ENCODE data around the gene ZNF320. TPM values are rescaled to one million over a fixed set of nuclear protein-coding genes. Genes with fewer than 3 reads are reported as not detected.
"Not testable (repeated sequence)": the region's sequence is repeated elsewhere in the genome, so short reads cannot be mapped to it uniquely, and the experiment has no call there.

Gene ZNF320
- 10 to 100 TPM in 3 of 5 experiments, 1 to 10 TPM in 2; 4.5 to 13.4 (median 11.6) TPM for total RNA-seq
- polyA plus RNA-seq = 1 to 10 TPM; 5.4 to 7.1 TPM
- 16.3 reads per million, percentile 46 among the genes with 10 or more reads in this experiment for total RNA-seq

- H3K4me1 Mint-ChIP-seq = peaks cover 5 to 33% (median 17%) of the 10 kb centered on the region in 7 donors
- peaks cover 4 to 5% of the 10 kb centered on the region in 2 donors for H3K4me1 ChIP-seq (ENCODE audit: control insufficient read depth in 2 of 2, insufficient read depth in 2 of 2, low read length in 2 of 2)
- H3K27ac ChIP-seq (ENCODE audit: low read depth, low read length) = peak within 1 kb of the TSS; percentile 79
- ChIA-PET CTCF (no interaction called here), POLR2A (interaction anchor here (0.6 to 1.4 kb wide), 3 partner anchors 204 to 298 kb away, joined by 3 to 4 read pairs (median 3); partner anchors contain the start of gene ZNF347)
- peaks cover 0 to 5% (median 0%) of the 10 kb centered on the region in 3 experiments for H3K36me3 ChIP-seq (ENCODE audit: control insufficient read depth in 2 of 3, insufficient read depth in 3 of 3, low read length in 3 of 3)
- H3K9me3 ChIP-seq (ENCODE audit: control insufficient read depth in 2 of 3, low read length in 3 of 3) = no peaks in the 10 kb centered on the region
- H3K27me3 Mint-ChIP-seq = no peaks in the 10 kb centered on the region
- peak; percentile 100 for ATAC-seq
- peak within 1 kb of the TSS; percentile 19 to 94 (median 93) for H3K27ac Mint-ChIP-seq
- intact Hi-C loops (cut with micrococcal nuclease) = loop anchor here (1.0 to 5.0 kb wide), 13 partner anchors 25 to 534 kb away; partner anchors contain the start of genes ZNF160 (in 2 of the 2), ZNF816 (in 2 of the 2), ZNF83 (in 2 of the 2) and ZNF888 (in 2 of the 2)
- H3K4me3 ChIP-seq (ENCODE audit: low read length) = peak within 1 kb of the TSS; percentile 96
- peaks cover 0 to 76% (median 13%) of the 10 kb centered on the region in 11 donors for H3K9me3 Mint-ChIP-seq
- H3K4me3 Mint-ChIP-seq = peak within 1 kb of the TSS; percentile 88 to 96 (median 92)
- no peaks in the 10 kb centered on the region for H3K27me3 ChIP-seq (ENCODE audit: control insufficient read depth in 2 of 2, insufficient read depth in 2 of 2, low read length in 2 of 2)
- H3K36me3 Mint-ChIP-seq = peaks cover 14 to 38% (median 31%) of the 10 kb centered on the region in 5 donors
- peak; percentile 78 to 92 (median 89) for DNase-seq
Measured at GRCh38 chr19:52897138-52897935, at the start of gene ZNF320. Gene ZNF320, minus strand, starts transcription at chr19:52897635. Its CDS starts 7,380 bp downstream, at chr19:52890255.

- ATAC-seq (no peak), DNase-seq (no peak)
- peaks cover 11 to 66% (median 30%) of the 10 kb centered on the region in 3 experiments for H3K9me3 ChIP-seq (ENCODE audit: control insufficient read depth in 2 of 3, low read length in 3 of 3)
- no peak overlapping the region for H3K27ac ChIP-seq (ENCODE audit: low read depth, low read length)
- intact Hi-C loops (cut with micrococcal nuclease) = no loop called here
- H3K4me1 ChIP-seq (ENCODE audit: control insufficient read depth in 2 of 2, insufficient read depth in 2 of 2, low read length in 2 of 2) = peaks cover 0 to 2% of the 10 kb centered on the region in 2 donors
- ChIA-PET CTCF (no interaction called here), POLR2A (interaction anchor here (0.6 kb wide), 1 partner anchor 164 kb away, joined by 3 read pairs; no protein-coding TSS in a partner anchor)
- Mint-ChIP-seq H3K9me3 (peaks cover 8 to 90% (median 57%) of the 10 kb centered on the region in 11 donors), H3K4me3 (no peak overlapping the region), H3K36me3 (peaks cover 13 to 42% (median 29%) of the 10 kb centered on the region in 5 donors), H3K27me3 (no peaks in the 10 kb centered on the region), H3K4me1 (peaks cover 3 to 12% (median 7%) of the 10 kb centered on the region in 7 donors), H3K27ac (no peak overlapping the region)
- no peak overlapping the region for H3K4me3 ChIP-seq (ENCODE audit: low read length)
- no peaks in the 10 kb centered on the region for H3K27me3 ChIP-seq (ENCODE audit: control insufficient read depth in 2 of 2, insufficient read depth in 2 of 2, low read length in 2 of 2)
- H3K36me3 ChIP-seq (ENCODE audit: control insufficient read depth in 2 of 3, insufficient read depth in 3 of 3, low read length in 3 of 3) = peaks cover 9 to 20% (median 10%) of the 10 kb centered on the region in 3 experiments
Measured at GRCh38 chr19:52946322-52947310, 49.2 kb upstream of the ZNF320 start.

GRCh38 chr19:52945652-52946321 is 48.4 kb upstream of the ZNF320 start:
- no peak overlapping the region for H3K27ac Mint-ChIP-seq
- peaks cover 9 to 18% (median 12%) of the 10 kb centered on the region in 7 donors for H3K4me1 Mint-ChIP-seq
- no peak overlapping the region for H3K4me3 ChIP-seq (ENCODE audit: low read length)
- no peak overlapping the region for H3K27ac ChIP-seq (ENCODE audit: low read depth, low read length)
- H3K27me3 Mint-ChIP-seq = no peaks in the 10 kb centered on the region
- ATAC-seq (no peak), DNase-seq (no peak)
- intact Hi-C loops (cut with micrococcal nuclease) = no loop called here
- ChIA-PET POLR2A (no interaction called here), CTCF (no interaction called here)
- peaks cover 10 to 39% (median 26%) of the 10 kb centered on the region in 5 donors for H3K36me3 Mint-ChIP-seq
- H3K36me3 ChIP-seq (ENCODE audit: control insufficient read depth in 2 of 3, insufficient read depth in 3 of 3, low read length in 3 of 3) = peaks cover 1 to 11% (median 3%) of the 10 kb centered on the region in 3 experiments
- no peak overlapping the region for H3K4me3 Mint-ChIP-seq
- no peaks in the 10 kb centered on the region for H3K27me3 ChIP-seq (ENCODE audit: control insufficient read depth in 2 of 2, insufficient read depth in 2 of 2, low read length in 2 of 2)
- peaks cover 11 to 58% (median 22%) of the 10 kb centered on the region in 3 experiments for H3K9me3 ChIP-seq (ENCODE audit: control insufficient read depth in 2 of 3, low read length in 3 of 3)
- peaks cover 0 to 4% of the 10 kb centered on the region in 2 donors for H3K4me1 ChIP-seq (ENCODE audit: control insufficient read depth in 2 of 2, insufficient read depth in 2 of 2, low read length in 2 of 2)
- peaks cover 10 to 90% (median 51%) of the 10 kb centered on the region in 11 donors for H3K9me3 Mint-ChIP-seq

DNA sequence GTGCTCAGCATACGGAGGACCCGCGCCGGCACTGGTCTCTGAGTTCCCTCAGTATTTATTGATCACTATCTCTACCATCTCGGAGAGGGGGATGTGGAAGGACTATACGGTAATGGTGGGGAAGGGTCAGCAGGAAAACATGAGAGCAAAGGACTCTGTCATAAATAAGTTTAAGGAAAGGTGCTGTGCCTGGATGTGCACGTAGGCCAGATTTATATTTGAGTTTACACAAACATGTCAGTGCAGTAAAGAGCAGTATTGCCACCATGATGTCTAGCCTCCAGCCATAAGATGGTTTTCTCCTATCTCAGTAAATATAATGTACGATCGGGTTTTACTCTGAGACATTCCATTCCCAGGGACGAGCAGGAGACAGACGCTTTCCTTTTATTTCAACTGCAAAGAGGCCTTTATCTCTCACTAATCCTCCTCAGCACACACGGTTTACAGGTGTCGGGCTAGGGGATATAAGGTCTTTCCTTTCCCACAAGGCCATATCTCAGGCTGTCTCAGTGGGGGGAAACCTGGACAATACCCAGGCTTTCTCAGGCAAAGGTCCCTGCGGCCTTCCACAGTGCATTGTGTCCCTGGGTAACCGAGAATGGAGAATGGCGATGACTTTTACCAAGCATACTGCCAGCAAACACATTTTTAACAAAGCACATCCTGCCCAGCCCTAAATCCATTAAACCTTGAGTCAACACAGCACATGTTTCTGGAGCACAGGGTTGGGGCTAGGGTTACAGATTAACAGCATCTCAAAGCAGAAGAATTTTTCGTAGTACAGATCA is 47.5 kb upstream of the ZNF320 start:
- H3K36me3 ChIP-seq (ENCODE audit: control insufficient read depth in 2 of 3, insufficient read depth in 3 of 3, low read length in 3 of 3); H3K27ac ChIP-seq (ENCODE audit: low read depth, low read length); ATAC-seq; H3K27me3 Mint-ChIP-seq; H3K27me3 ChIP-seq (ENCODE audit: control insufficient read depth in 2 of 2, insufficient read depth in 2 of 2, low read length in 2 of 2); H3K27ac Mint-ChIP-seq; H3K4me1 ChIP-seq (ENCODE audit: control insufficient read depth in 2 of 2, insufficient read depth in 2 of 2, low read length in 2 of 2); H3K4me3 ChIP-seq (ENCODE audit: low read length); CTCF ChIA-PET; DNase-seq: not testable (repeated sequence)
- Mint-ChIP-seq H3K36me3 (peaks cover under 1 to 32% (median 20%) of the 10 kb centered on the region in 5 donors), H3K4me3 (peak overlapping the region in 6 of 10 donors; percentile 8 to 57 (median 16)), H3K9me3 (peaks cover 4 to 86% (median 42%) of the 10 kb centered on the region in 11 donors), H3K4me1 (peaks cover 9 to 21% (median 12%) of the 10 kb centered on the region in 7 donors)
- intact Hi-C loops (cut with micrococcal nuclease) = loop anchor here (5.0 kb wide), 2 partner anchors 252 to 418 kb away; partner anchors contain the start of gene ZNF808 (in 1 of the 2)
- peaks cover 7 to 49% (median 13%) of the 10 kb centered on the region in 3 experiments for H3K9me3 ChIP-seq (ENCODE audit: control insufficient read depth in 2 of 3, low read length in 3 of 3)
- POLR2A ChIA-PET = interaction anchor here (0.6 kb wide), 1 partner anchor 23 kb away, joined by 4 read pairs; no protein-coding TSS in a partner anchor

DNA sequence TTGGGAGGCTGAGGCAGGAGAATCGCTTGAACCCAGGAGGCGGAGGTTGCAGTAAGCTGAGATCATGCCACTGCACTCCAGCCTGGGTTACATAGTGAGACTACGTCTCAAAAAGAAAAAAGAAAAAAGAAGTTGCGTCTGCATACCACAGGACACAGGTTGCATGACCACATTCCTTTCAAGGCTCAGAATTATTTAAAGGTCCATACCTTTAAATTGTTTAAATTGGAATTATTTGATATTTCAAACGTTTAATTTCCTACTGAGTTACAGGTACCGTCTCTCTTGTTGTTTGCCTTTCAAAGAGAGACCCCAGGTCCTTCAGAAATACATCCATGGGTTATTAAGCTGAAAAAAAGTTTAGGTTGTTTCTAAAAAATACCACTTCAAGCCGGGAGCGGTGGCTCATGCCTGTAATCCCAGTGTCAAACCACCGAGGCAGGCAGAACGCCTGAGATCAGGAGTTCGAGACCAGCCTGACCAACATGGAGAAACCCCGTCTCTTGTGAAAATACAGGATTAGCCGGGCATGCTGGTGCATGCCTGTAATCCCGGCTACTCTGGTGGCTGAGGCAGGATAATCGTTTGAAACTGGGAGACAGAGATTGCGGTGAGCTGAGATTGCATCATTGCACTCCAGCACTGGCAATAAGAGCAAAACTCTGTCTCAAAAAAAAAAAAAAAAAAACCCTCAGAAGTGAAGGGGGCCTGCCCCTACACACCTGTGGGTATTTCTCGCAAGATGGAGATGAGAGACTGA is 46.6 kb upstream of the ZNF320 start:
- Mint-ChIP-seq H3K4me3 (peak overlapping the region in 3 of 10 donors; percentile 21 to 68 (median 51)), H3K4me1 (peaks cover 10 to 21% (median 12%) of the 10 kb centered on the region in 7 donors), H3K36me3 (peaks cover 0 to 28% (median 13%) of the 10 kb centered on the region in 5 donors), H3K9me3 (peaks cover 0 to 84% (median 34%) of the 10 kb centered on the region in 11 donors), H3K27me3 (no peaks in the 10 kb centered on the region), H3K27ac (no peak overlapping the region)
- DNase-seq = no peak
- CTCF ChIA-PET = no interaction called here
- H3K4me3 ChIP-seq (ENCODE audit: low read length) = no peak overlapping the region
- H3K27ac ChIP-seq (ENCODE audit: low read depth, low read length) = no peak overlapping the region
- intact Hi-C loops (cut with micrococcal nuclease) = loop anchor here (2.0 to 5.0 kb wide), 4 partner anchors 21 to 417 kb away; partner anchors contain the start of genes ZNF888 (in 2 of the 2), ZNF160 (in 1 of the 2) and ZNF808 (in 1 of the 2)
- POLR2A ChIA-PET = interaction anchor here (0.6 to 0.7 kb wide), 2 partner anchors 9 to 22 kb away, joined by 3 to 4 read pairs; no protein-coding TSS in a partner anchor
- H3K27me3 ChIP-seq (ENCODE audit: control insufficient read depth in 2 of 2, insufficient read depth in 2 of 2, low read length in 2 of 2) = no peaks in the 10 kb centered on the region
- H3K4me1 ChIP-seq (ENCODE audit: control insufficient read depth in 2 of 2, insufficient read depth in 2 of 2, low read length in 2 of 2) = peaks cover 0 to 4% of the 10 kb centered on the region in 2 donors
- no peak for ATAC-seq
- peaks cover 4 to 41% (median 8%) of the 10 kb centered on the region in 3 experiments for H3K9me3 ChIP-seq (ENCODE audit: control insufficient read depth in 2 of 3, low read length in 3 of 3)
- H3K36me3 ChIP-seq (ENCODE audit: control insufficient read depth in 2 of 3, insufficient read depth in 3 of 3, low read length in 3 of 3) = peaks cover 0 to 5% (median 0%) of the 10 kb centered on the region in 3 experiments

Data from naive thymus-derived CD4-positive, alpha-beta T cell (primary cell).